Neutrophil (primary cell): ENCODE results near the gene RNF144A.

ENCODE experiments used
- H3K27ac ChIP-seq: fragments of 200-600 bp; sonication (generic); 2 replicates; pipeline ENCODE4 v1.5.1; 2016; ENCODE audit warnings: mild to moderate bottlenecking, moderate library complexity
- H3K27me3 ChIP-seq: fragments of 200-600 bp; sonication (generic); 2 replicates; pipeline ENCODE4 v1.6.0; 2016; ENCODE audit warnings: mild to moderate bottlenecking
- H3K36me3 ChIP-seq: fragments of 200-600 bp; sonication (generic); 2 replicates; pipeline ENCODE4 v1.5.1; 2017
- H3K4me1 ChIP-seq, 2 experiments: fragments of 200-600 bp in 1 of 2; sonication (generic) in 1 of 2; 1 replicate in 1 of 2; 2 replicates in 1 of 2; pipeline versions ENCODE4 v1.5.1 to v1.6.1; 2013 to 2016; ENCODE audit warnings: low read depth in 1 of 2, low read length in 1 of 2, mild to moderate bottlenecking in 1 of 2, moderate library complexity in 1 of 2; ENCODE audit not compliant: control insufficient read depth in 1 of 2, insufficient read depth in 1 of 2
- H3K4me3 ChIP-seq, 2 experiments: fragments of 200-600 bp in 1 of 2; sonication (generic) in 1 of 2; 1 replicate in 1 of 2; 2 replicates in 1 of 2; pipeline ENCODE4 v1.5.1; 2013 to 2016; ENCODE audit warnings: low read depth in 1 of 2, low read length in 1 of 2, mild to moderate bottlenecking in 1 of 2, moderate library complexity in 1 of 2
- H3K9me3 ChIP-seq: fragments of 200-600 bp; sonication (generic); 2 replicates; pipeline ENCODE4 v1.5.1; 2016
- TF ChIP-seq, protein P1 (sequence below): fragments of 200-600 bp; sonication (generic); IDR thresholded peaks from 2 replicates; pipeline ENCODE4 v1.5.1; 2016; ENCODE audit warnings: antibody characterized with exemption

RNF144A gene

DNA sequence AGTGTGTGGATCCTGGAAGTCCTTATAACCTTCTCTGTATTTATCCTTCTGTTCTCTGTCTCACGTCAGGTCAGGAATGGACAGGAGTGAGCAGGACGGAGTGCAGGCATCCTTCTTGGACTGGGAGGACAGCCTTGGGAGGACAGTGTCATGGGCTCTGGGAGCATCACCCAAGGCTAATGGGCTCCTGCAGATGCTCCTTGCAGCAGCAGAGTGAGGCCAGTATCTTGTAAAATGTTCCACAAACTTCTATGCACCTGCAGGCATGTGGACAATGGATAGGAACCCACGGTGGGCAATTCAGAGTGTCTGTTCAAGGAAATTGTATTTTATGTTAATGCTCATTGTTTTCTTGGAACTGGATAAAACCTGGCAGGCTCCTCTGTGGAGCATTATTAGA, 176.2 kb downstream of the RNF144A start:
- Histone ChIP-seq H3K27ac (no peak overlapping the region), H3K27me3 (no peaks in the 10 kb centered on the region), H3K9me3 (no peaks in the 10 kb centered on the region), H3K4me1 (peaks cover 0 to 7% of the 10 kb centered on the region in 2 experiments), H3K4me3 (no peak overlapping the region), H3K36me3 (no peaks in the 10 kb centered on the region)
- TF ChIP-seq, protein P1, sequence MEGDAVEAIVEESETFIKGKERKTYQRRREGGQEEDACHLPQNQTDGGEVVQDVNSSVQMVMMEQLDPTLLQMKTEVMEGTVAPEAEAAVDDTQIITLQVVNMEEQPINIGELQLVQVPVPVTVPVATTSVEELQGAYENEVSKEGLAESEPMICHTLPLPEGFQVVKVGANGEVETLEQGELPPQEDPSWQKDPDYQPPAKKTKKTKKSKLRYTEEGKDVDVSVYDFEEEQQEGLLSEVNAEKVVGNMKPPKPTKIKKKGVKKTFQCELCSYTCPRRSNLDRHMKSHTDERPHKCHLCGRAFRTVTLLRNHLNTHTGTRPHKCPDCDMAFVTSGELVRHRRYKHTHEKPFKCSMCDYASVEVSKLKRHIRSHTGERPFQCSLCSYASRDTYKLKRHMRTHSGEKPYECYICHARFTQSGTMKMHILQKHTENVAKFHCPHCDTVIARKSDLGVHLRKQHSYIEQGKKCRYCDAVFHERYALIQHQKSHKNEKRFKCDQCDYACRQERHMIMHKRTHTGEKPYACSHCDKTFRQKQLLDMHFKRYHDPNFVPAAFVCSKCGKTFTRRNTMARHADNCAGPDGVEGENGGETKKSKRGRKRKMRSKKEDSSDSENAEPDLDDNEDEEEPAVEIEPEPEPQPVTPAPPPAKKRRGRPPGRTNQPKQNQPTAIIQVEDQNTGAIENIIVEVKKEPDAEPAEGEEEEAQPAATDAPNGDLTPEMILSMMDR = no peak
